Measurements from ENCODE around the gene CHRNA4.
"Not testable (repeated sequence)": the region's sequence is repeated elsewhere in the genome, so short reads cannot be mapped to it uniquely, and the experiment has no call there.

DNA sequence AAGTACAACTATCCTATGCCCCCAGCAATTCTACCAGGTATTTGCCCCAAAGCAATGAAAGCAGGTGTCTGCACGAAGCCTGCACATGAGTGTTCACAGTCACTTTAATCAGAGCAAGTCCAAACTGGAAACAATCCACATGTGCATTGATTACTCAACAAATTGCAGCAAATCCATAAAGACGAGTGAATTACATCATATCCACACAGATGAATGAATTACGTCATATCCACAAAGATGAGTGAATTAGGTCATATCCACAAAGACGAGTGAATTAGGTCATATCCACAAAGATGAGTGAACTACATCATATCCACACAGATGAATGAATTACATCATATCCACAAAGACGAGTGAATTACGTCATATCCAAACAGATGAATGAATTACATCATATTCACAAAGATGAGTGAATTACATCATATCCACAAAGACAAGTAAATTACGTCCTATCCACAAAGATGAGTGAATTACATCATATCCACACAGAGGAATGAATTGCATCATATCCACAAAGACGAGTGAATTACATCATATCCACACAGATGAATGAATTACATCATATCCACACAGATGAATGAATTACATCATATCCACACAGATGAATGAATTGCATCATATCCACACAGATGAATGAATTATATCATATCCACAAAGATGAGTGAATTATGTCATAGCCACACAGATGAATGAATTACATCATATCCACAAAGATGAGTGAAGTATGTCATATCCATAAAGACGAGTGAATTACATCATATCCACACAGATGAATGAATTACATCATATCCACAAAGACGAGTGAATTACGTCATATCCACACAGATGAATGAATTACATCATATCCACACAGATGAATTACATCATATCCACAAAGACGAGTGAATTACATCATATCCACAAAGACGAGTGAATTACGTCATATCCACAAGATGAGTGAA, 21.7 kb downstream of the CHRNA4 start:
- not testable (repeated sequence) for TF ChIP-seq POLR2A (IDR thresholded peaks at IDR 0.05); EP300 (IDR thresholded peaks at IDR 0.05; ENCODE audit: low read depth); POLR2AphosphoS5 (IDR thresholded peaks at IDR 0.05)
- TF ChIP-seq, protein P1, sequence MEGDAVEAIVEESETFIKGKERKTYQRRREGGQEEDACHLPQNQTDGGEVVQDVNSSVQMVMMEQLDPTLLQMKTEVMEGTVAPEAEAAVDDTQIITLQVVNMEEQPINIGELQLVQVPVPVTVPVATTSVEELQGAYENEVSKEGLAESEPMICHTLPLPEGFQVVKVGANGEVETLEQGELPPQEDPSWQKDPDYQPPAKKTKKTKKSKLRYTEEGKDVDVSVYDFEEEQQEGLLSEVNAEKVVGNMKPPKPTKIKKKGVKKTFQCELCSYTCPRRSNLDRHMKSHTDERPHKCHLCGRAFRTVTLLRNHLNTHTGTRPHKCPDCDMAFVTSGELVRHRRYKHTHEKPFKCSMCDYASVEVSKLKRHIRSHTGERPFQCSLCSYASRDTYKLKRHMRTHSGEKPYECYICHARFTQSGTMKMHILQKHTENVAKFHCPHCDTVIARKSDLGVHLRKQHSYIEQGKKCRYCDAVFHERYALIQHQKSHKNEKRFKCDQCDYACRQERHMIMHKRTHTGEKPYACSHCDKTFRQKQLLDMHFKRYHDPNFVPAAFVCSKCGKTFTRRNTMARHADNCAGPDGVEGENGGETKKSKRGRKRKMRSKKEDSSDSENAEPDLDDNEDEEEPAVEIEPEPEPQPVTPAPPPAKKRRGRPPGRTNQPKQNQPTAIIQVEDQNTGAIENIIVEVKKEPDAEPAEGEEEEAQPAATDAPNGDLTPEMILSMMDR (IDR thresholded peaks at IDR 0.05) = not testable (repeated sequence)
